Measurements from ENCODE around the gene IFIT3. TPM values are rescaled to one million over a fixed set of nuclear protein-coding genes. Genes with fewer than 3 reads are reported as not detected.

The IFIT3 gene
- total and polyA plus RNA-seq, 9 of the 15 experiments (the other 6 are each of a cell fraction or from before 2014, with no cell fraction given) = 0.23 to 2.2 (median 0.77) TPM

- TF ChIP-seq MGA (IDR thresholded peaks at IDR 0.05) (no peak), HDAC3 (IDR thresholded peaks at IDR 0.05; ENCODE audit: borderline replicate concordance, partially characterized antibody) (no peak), MTF1 (CRISPR knock-in tag; IDR thresholded peaks at IDR 0.05; ENCODE audit: borderline replicate concordance) (no peak), SREBF1 (IDR thresholded peaks at IDR 0.05; ENCODE audit: borderline replicate concordance, low read depth, low read length) (no peak), TAF15 (IDR thresholded peaks at IDR 0.05; ENCODE audit: low read depth, low read length) (no peak), KHSRP (IDR thresholded peaks at IDR 0.05) (no peak), ZNF766 (CRISPR knock-in tag; conservative IDR thresholded peaks at IDR 0.05) (no peak), RAD21 (CRISPR knock-in tag; conservative IDR thresholded peaks at IDR 0.05 in 1 of 2, IDR thresholded peaks at IDR 0.05 in 1 of 2) (no peak)
Measured at GRCh38 chr10:89308266-89308665, 19.5 kb upstream of the IFIT3 start (continued).

Data from K562 (cell line).